NB4 (cell line): Measurements from ENCODE around the gene SCNN1B.

Experiments
- CTCF ChIP-seq: IDR thresholded peaks from one replicate; pipeline ENCODE4 v1.5.1; 2012; ENCODE audit warnings: low read depth, low read length
- POLR2A ChIP-seq: IDR thresholded peaks from 2 replicates; pipeline ENCODE4 v1.6.1; 2011; ENCODE audit warnings: mild to moderate bottlenecking; ENCODE audit not compliant: insufficient read length; ENCODE audit errors: extremely low read depth
- TF ChIP-seq, protein P1 (sequence below): IDR thresholded peaks from 2 replicates; pipeline ENCODE4 v1.6.1; 2011; ENCODE audit warnings: low read depth, low read length

DNA sequence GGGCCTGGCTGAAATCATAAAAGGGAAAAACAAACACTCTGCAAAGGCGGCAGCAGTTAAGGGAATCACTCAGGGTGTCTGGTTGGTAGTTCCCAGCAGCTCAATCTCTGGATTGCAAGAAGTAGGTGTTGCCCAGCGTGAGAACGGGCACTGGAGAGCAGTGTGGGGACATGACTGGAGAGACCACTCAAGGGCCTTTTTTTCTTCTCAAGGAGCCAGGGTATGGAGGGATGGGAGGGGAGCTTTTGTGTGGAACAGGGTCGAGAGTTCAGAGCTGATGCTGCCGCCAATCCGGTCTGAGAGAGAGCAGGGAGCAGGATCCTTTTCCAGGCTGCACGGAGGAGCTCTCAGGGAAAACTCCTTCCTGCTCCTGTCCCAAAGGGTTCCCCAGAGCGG lies 15.2 kb downstream of the SCNN1B start:
- TF ChIP-seq POLR2A (no peak), CTCF (no peak)
- TF ChIP-seq, protein P1, sequence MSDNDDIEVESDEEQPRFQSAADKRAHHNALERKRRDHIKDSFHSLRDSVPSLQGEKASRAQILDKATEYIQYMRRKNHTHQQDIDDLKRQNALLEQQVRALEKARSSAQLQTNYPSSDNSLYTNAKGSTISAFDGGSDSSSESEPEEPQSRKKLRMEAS: no peak
